ENCODE results near the gene TLE6.

GRCh38 chr19:2960120-2960519, 17.2 kb upstream of the TLE6 start:
- no peak for TF ChIP-seq CTCF (IDR thresholded peaks at IDR 0.05; ENCODE audit: extremely low read depth in 1 of 2, insufficient read depth in 1 of 2, low read depth in 1 of 2, low read length in 2 of 2)
- TF ChIP-seq POLR2A (IDR thresholded peaks at IDR 0.05; ENCODE audit: low read depth, low read length) = no peak
- TF ChIP-seq POLR2AphosphoS5 (IDR thresholded peaks at IDR 0.05; ENCODE audit: insufficient read depth, low read depth, low read length) = no peak

Measured in endothelial cell of umbilical vein (primary cell).